Mammary epithelial cell (primary cell): ENCODE results near the gene UBE2K.

ENCODE experiments used
- EZH2 ChIP-seq: IDR thresholded peaks from 2 replicates; pipeline ENCODE4 v1.6.1; 2012; ENCODE audit warnings: low read length, inconsistent platforms, borderline replicate concordance
- TF ChIP-seq, protein P1 (sequence below), 2 donors: IDR thresholded peaks in 1 of 2; conservative IDR thresholded peaks in 1 of 2; 2 replicates each; pipeline ENCODE4 v1.5.1; 2011 to 2012; ENCODE audit warnings: inconsistent platforms in 2 of 2, low read length in 2 of 2, mild to moderate bottlenecking in 2 of 2, control low read depth in 1 of 2, low read depth in 1 of 2; ENCODE audit not compliant: insufficient read depth in 1 of 2; ENCODE audit errors: extremely low read depth in 1 of 2

DNA sequence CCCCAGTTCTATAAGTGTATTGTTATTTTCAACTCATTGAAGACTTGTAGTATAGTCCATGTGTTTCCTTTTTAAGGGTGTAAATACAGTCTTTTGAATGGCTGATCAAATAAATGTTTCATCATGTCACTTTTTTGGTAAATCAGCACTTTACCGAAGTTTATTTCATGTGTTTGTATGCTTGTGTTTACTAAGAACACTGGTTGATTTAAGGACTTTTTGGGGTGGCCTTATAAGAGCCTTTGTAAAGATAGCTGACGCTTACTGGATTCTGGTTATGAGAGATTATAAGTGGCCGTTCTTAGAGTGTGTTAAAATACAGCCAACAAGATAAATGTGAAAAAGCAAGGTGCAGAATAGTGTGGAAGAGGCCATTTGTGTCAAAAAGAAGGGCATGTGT lies 2.6 kb downstream of the UBE2K start:
- TF ChIP-seq, protein P1, sequence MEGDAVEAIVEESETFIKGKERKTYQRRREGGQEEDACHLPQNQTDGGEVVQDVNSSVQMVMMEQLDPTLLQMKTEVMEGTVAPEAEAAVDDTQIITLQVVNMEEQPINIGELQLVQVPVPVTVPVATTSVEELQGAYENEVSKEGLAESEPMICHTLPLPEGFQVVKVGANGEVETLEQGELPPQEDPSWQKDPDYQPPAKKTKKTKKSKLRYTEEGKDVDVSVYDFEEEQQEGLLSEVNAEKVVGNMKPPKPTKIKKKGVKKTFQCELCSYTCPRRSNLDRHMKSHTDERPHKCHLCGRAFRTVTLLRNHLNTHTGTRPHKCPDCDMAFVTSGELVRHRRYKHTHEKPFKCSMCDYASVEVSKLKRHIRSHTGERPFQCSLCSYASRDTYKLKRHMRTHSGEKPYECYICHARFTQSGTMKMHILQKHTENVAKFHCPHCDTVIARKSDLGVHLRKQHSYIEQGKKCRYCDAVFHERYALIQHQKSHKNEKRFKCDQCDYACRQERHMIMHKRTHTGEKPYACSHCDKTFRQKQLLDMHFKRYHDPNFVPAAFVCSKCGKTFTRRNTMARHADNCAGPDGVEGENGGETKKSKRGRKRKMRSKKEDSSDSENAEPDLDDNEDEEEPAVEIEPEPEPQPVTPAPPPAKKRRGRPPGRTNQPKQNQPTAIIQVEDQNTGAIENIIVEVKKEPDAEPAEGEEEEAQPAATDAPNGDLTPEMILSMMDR (conservative IDR thresholded peaks at IDR 0.05 in 1 of 2, IDR thresholded peaks at IDR 0.05 in 1 of 2; ENCODE audit: extremely low read depth in 1 of 2, insufficient read depth in 1 of 2, low read depth in 1 of 2, low read length in 2 of 2) = no peak
- TF ChIP-seq EZH2 = no peak
